ENCODE data around the gene HIVEP3. TPM values are rescaled to one million over a fixed set of nuclear protein-coding genes. Genes with fewer than 3 reads are reported as not detected.

The HIVEP3 gene
- total RNA-seq, 1 experiment from 2014 or later, result 3.1 TPM

DNA sequence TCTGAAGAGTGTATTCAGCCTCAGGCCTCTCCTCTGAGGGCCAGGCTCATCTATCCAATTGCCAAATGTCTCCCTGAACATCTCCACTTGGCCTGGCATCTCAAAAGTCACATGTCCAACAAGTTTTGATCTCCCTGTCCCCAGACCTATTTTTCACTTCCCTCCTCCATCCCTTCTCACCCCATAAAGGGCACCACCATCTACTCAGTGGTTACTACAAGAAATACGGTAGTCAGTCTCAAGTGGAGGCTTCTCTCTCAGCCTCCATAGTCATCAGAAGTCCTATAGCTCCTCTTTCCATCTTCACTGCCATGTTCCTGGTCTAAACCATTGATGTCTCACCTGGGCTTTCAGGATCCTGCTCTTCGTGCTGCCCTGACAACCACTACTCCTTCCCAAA lies 351.8 kb downstream of the HIVEP3 start:
- Histone ChIP-seq H3K27me3 (replicated peaks; ENCODE audit: insufficient read depth, low read depth, low read length, poor library complexity) (no peaks in the 10 kb centered on the region), H3K4me3 (ENCODE audit: low read depth, low read length, poor library complexity, severe bottlenecking) (no peak overlapping the region), H3K27ac (ENCODE audit: low read depth, low read length, poor library complexity, severe bottlenecking) (no peak overlapping the region), H3K9me3 (ENCODE audit: low read depth, low read length, poor library complexity, severe bottlenecking) (no peaks in the 10 kb centered on the region), H3K4me1 (ENCODE audit: insufficient read depth, low read length, poor library complexity, severe bottlenecking) (no peaks in the 10 kb centered on the region), H3K36me3 (ENCODE audit: insufficient read depth, low read length, poor library complexity, severe bottlenecking) (no peaks in the 10 kb centered on the region)
- no TSS peak for BruUV-seq (replicated peaks)
- TF ChIP-seq, protein P1, sequence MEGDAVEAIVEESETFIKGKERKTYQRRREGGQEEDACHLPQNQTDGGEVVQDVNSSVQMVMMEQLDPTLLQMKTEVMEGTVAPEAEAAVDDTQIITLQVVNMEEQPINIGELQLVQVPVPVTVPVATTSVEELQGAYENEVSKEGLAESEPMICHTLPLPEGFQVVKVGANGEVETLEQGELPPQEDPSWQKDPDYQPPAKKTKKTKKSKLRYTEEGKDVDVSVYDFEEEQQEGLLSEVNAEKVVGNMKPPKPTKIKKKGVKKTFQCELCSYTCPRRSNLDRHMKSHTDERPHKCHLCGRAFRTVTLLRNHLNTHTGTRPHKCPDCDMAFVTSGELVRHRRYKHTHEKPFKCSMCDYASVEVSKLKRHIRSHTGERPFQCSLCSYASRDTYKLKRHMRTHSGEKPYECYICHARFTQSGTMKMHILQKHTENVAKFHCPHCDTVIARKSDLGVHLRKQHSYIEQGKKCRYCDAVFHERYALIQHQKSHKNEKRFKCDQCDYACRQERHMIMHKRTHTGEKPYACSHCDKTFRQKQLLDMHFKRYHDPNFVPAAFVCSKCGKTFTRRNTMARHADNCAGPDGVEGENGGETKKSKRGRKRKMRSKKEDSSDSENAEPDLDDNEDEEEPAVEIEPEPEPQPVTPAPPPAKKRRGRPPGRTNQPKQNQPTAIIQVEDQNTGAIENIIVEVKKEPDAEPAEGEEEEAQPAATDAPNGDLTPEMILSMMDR (conservative IDR thresholded peaks at IDR 0.05; ENCODE audit: low read depth, low read length), result no peak
- no peak for TF ChIP-seq EZH2 (IDR thresholded peaks at IDR 0.05; ENCODE audit: borderline replicate concordance, low read depth, low read length, poor library complexity, severe bottlenecking)
- CTCF ChIA-PET, result no interaction called here
- no peak for DNase-seq (ENCODE audit: low spot score)
- intact Hi-C loops (cut with micrococcal nuclease; ENCODE audit: unreplicated experiment), result no loop called here
- POLR2A ChIA-PET (ENCODE audit: low non-redundant PET), result no interaction called here

DNA sequence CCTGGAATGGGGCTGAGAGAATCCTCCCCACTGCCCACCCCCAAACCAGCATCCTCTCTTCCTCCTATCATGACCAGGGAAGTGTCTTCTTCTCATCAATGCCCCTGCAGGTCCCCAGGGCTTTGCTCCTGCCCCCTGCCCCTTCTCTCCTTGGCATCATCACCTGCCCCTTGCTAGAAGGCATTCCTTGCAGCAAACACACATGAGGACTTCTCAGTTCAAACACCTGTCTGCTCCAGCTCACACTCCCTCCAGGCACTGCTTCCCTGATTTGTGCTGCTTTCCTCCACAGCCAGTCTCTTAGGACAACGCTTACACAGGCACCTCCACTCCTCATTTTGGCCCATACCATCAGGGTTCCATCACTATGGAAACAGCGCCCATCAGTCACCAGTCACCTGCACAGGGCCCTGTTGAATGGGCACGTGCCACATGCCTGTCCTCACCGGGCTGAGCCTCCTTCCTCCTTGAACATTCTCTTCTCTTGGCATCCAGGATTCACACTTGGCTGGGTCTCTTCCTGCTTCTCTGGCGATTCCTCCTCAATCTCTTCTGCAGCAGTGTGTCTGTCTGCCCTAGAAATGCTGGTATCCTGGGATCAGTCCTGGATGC lies 352.3 kb downstream of the HIVEP3 start:
- Histone ChIP-seq H3K4me1 (ENCODE audit: insufficient read depth, low read length, poor library complexity, severe bottlenecking) (no peaks in the 10 kb centered on the region), H3K27me3 (replicated peaks; ENCODE audit: insufficient read depth, low read depth, low read length, poor library complexity) (no peaks in the 10 kb centered on the region), H3K27ac (ENCODE audit: low read depth, low read length, poor library complexity, severe bottlenecking) (no peak overlapping the region), H3K9me3 (ENCODE audit: low read depth, low read length, poor library complexity, severe bottlenecking) (no peaks in the 10 kb centered on the region), H3K36me3 (ENCODE audit: insufficient read depth, low read length, poor library complexity, severe bottlenecking) (no peaks in the 10 kb centered on the region), H3K4me3 (ENCODE audit: low read depth, low read length, poor library complexity, severe bottlenecking) (no peak overlapping the region)
- no peak for DNase-seq (ENCODE audit: low spot score)
- ChIA-PET POLR2A (ENCODE audit: low non-redundant PET) (no interaction called here), CTCF (no interaction called here)
- intact Hi-C loops (cut with micrococcal nuclease; ENCODE audit: unreplicated experiment), result no loop called here
- no TSS peak for BruUV-seq (replicated peaks)
- no peak for TF ChIP-seq EZH2 (IDR thresholded peaks at IDR 0.05; ENCODE audit: borderline replicate concordance, low read depth, low read length, poor library complexity, severe bottlenecking)
- TF ChIP-seq, protein P1 (conservative IDR thresholded peaks at IDR 0.05; ENCODE audit: low read depth, low read length), result no peak

DNA sequence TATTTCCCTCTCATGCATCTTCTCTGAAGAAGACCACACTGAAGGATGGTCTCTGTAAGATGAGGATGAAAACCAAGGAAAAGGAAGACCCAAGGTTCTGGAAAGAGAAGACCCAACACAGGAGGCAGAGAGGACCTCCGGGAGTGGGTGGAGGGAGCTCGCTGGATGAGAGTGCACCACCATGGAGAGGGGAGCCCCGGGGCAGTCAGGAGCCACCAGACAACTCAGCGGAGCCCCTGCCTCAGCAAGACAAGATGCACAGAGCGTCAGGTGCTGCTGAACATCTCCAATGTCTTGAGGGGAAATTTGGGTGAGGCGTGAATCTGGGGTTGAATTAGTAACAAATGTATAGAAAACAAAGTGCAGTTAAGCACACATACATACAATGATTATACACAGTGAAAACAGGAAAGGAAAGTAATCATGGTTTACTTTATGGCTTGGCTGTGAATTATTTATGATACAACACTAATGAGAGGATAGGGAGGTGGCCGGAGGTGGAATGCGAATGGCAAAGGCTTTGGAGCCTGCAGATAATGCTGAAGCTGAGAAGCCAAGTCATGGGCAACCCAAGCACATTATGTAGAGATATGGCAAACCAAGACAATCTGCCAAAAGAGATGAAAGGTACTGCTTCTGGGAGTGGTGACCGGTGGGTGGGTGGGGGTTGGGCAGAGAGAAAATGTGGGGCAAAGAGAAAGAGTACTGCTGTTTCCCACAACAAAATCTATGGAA lies 353.8 kb downstream of the HIVEP3 start:
- TF ChIP-seq, protein P1 (conservative IDR thresholded peaks at IDR 0.05; ENCODE audit: low read depth, low read length), result no peak
- no peak for TF ChIP-seq EZH2 (IDR thresholded peaks at IDR 0.05; ENCODE audit: borderline replicate concordance, low read depth, low read length, poor library complexity, severe bottlenecking)
- no TSS peak for BruUV-seq (replicated peaks)

More for the DNA sequence above, 353.8 kb downstream of the HIVEP3 start:
- no peak for DNase-seq (ENCODE audit: low spot score)
- no peaks in the 10 kb centered on the region for H3K27me3 ChIP-seq (replicated peaks; ENCODE audit: insufficient read depth, low read depth, low read length, poor library complexity)
- H3K9me3 ChIP-seq (ENCODE audit: low read depth, low read length, poor library complexity, severe bottlenecking), result no peaks in the 10 kb centered on the region
- no peak overlapping the region for H3K4me3 ChIP-seq (ENCODE audit: low read depth, low read length, poor library complexity, severe bottlenecking)
- POLR2A ChIA-PET (ENCODE audit: low non-redundant PET), result no interaction called here
- H3K4me1 ChIP-seq (ENCODE audit: insufficient read depth, low read length, poor library complexity, severe bottlenecking), result no peaks in the 10 kb centered on the region
- intact Hi-C loops (cut with micrococcal nuclease; ENCODE audit: unreplicated experiment), result no loop called here
- CTCF ChIA-PET, result no interaction called here
- no peaks in the 10 kb centered on the region for H3K36me3 ChIP-seq (ENCODE audit: insufficient read depth, low read length, poor library complexity, severe bottlenecking)
- H3K27ac ChIP-seq (ENCODE audit: low read depth, low read length, poor library complexity, severe bottlenecking), result no peak overlapping the region
